GM19099 (cell line): Measurements from ENCODE around the gene TP53BP2.

ENCODE experiments used
- POLR2A ChIP-seq: IDR thresholded peaks from 3 replicates; pipeline ENCODE4 v1.6.1; 2011; ENCODE audit warnings: low read depth; ENCODE audit not compliant: insufficient read length; ENCODE audit errors: extremely low read depth

TP53BP2 gene

DNA sequence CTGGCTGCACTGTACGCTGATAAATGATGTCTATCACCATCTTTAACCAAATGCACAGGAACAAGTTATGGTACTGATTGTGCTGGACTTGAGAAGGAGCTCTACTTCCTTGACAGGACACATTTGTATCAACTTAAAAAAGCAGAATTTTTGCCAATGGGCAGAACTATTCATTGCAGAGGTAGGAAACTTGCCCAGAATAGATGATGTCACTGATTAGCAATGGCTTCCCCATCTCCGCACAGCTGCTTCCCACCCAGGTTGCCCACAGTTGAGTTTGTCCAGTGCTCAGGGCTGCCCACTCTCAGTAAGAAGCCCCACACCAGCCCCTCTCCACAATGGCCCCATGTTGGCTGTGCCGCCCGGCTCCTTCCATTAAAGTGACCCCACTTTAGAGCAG, 100.0 kb downstream of the TP53BP2 start:
- TF ChIP-seq POLR2A: no peak

DNA sequence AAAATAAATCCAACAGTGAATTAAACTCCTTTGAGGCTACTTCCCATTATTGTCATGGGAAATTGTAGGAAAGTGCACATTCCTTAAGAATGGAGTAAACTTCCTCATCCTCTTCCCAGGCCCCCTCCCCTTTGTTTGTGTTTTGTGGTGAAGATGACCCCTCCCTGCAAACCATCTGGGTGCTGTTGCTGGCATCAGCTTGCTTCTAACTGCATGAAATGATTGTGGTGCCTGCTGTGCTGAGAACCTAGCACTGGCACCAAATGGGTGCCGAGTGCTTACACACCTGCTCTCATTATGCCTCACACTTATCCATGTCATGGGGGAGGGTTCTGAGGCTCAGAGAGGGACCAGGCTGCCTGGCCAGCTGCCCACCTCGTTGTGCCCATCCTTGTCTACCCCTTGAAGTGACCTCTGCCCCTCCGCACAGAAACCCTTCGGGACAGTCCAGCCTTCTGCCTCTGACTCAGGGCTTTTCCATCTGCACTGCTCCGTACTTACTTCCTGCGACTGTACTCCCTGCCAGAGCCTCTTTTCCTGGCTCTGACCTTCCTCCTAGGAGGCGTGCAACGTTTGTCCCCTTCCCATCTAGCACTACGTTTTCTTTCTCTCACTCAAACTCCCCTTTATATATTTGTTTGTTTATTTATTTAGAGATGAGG, 102.8 kb downstream of the TP53BP2 start:
- no peak for TF ChIP-seq POLR2A

DNA sequence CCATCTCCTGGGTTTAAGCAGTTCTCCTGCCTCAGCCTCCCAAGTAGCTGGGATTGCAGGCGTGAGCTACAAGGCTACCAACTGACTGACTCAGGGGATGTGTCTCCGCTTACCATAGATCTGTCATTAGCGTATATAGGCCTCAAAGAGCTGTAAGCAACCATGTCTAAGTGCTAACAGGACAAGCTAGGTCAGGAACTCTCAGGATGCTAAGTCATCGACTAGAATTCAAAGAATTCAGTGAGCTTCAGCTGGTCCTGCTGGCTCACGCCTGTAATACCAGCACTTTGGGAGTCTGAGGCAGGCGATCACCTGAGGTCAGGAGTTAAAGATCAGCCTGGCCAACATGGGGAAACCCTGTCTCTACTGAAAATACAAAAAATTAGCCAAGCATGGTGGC, 103.9 kb downstream of the TP53BP2 start:
- TF ChIP-seq POLR2A: no peak

DNA sequence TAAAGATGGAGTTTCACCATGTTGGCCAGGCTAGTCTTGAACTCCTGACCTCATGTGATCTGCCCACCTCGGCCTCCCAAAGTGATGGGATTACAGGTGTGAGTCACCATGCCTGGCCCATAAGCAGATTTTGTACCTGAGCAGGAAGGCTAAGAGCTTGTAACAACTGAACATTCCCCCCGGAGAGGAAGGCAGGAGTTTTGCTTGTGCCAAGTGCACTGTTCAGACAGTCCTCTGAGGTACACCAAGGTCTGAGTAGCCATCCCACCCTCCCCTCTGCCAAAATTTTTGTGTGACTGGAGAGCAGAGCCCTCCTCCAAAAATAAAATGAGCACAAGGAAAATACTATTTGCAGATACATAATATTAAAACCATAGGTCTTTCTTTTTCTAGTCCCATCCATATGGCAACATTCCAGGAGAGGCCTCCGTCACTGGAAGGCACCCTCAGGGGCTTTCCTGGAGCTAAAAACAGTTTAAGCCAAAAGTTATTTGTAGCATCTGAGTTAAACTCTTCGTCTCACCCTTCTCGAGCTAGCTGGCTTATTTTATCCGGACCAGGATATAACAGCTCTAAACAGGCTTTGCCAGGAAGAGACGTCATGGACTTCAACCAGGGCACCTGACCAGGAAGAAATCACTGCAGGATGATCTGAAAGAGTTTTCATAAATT, 106.2 kb downstream of the TP53BP2 start:
- TF ChIP-seq POLR2A: no peak

DNA sequence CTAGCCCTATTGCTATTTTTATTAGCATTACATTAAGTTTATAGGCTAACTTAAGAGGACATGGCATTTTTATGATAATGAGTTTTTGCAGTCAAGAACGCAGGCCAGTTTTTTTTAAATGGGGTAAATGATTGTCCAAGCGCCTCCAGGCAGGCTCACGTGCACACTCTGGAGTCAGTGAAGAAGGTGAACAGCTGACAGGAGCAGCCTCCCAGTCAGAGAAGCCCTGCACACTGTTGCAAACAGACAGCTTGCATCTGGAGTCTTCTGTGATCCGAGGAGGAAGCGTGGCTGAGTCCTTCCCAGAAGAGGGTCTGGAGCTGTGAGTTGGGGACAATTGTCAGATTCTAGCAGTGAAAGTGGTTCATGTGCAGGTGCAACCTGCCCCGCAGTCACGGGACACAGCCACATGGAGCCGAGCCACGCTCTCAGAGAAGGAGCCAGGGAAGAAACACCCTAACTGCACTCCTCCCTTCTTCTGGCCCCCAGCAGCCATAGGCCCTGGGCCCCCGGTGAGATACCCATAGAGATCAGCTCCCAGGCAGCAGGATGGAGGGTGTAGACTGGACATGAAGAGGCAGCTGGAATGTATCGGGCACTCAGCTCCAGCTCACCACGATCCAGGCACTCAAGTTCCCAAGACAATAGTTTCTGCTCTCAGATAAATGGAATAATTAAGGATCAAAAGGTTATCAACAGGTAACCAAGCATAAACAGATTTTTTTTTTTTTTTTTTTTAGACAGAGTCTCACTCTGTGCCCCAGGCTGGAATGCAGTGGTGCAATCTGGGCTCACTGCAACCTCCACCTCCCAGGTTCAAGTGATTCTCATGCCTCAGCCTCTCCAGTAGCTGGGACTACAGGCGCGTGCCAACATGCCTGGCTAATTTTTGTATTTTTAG, 107.0 kb downstream of the TP53BP2 start:
- TF ChIP-seq POLR2A: no peak

DNA sequence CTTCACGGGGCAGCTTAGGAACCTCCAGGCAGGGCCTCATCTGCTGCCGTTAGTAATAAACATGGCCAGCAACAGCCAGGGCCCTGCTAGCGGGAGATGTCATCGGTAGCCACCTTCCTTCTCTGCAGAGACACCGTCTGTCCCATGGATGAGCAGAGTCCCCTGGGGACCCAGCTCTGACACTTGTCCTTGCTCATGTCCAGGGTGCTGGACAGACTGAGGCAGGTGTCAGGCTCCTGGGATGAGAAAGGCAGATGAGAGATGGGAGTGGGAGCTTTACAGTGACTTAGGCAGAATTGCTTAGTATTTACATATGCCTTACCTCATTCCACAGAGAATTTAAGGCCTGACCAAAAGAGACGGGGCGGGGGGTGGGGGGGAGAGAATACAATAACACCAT, 108.4 kb downstream of the TP53BP2 start:
- TF ChIP-seq POLR2A: no peak

DNA sequence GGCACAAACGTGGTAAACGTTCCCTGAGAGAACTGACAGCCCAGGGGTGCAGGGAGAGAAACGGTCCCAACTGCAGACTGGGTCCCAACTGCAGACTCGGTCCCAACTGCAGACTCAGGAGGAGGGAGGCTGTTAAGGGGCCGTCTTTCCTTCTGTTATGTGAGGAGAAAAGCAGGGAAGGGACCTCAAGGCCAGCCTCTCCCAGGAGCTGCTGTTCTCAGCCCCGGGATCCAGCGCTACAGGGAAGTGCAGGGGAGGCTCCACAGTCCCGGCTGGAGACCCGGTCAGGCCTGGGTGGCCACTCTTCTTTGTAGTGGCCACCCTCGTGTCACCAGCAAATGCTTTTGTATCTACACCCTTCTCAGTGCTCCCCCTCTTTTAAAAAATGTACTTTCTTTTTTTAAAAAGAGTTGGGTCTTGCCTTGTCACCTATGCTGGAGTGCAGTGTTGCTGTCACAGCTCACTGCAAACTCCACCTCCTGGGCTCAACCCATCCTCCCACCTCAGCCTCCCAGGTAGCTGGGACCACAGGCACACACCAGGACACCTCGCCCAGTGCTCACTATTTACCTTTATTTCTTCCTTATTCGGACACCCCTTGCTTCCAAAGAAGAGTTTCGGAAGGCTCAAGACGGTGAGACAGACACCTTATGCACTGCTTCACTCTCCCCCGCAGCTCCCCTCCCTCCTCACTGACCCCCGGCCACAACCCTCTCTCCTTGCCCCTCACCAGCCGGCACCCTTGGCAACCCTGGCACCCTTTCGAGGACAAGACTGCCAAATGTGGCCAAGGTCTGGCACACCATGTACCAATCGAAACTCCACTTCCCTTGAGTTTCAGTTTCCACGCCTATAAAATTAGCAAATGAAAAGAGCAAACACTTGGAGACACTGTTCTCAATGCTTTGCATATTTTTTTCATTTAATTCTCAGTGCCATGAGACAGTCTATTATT, 111.6 kb downstream of the TP53BP2 start:
- TF ChIP-seq POLR2A: no peak

GRCh38 chr1:223732993-223733798, 112.6 kb downstream of the TP53BP2 start:
- no peak for TF ChIP-seq POLR2A

DNA sequence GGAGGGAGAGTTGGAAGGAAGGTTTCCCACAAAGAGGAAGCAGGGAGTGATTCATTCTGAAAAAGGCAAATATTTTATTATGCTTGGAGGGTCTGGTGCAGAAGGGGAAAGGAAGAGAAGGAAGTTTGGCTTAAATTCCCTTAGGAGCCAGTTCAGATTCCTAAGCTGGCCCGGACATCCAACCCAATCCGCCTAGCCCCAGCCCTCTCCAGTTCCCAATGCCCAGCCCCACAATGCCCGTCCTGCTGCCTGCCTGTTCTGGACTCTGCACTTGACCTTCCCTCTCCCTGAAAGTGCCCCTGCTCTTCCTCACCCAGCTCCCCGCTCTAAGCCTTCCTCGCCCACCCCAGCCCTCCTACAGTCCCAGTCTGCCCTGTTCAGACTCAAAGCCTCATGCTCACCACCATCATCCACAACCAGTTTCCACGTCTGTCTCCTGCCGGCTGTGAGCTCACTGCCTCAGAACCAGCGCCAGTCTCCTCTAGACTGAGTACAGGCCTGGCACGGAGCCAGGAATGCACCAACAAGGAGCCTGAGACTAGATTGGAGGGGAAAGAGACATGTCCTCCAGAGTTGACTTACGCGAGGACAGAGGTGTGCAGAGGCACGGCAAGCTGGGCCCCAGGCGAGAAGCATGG, 114.5 kb downstream of the TP53BP2 start:
- no peak for TF ChIP-seq POLR2A

GRCh38 chr1:223730479-223731132, 115.1 kb downstream of the TP53BP2 start:
- TF ChIP-seq POLR2A: no peak

DNA sequence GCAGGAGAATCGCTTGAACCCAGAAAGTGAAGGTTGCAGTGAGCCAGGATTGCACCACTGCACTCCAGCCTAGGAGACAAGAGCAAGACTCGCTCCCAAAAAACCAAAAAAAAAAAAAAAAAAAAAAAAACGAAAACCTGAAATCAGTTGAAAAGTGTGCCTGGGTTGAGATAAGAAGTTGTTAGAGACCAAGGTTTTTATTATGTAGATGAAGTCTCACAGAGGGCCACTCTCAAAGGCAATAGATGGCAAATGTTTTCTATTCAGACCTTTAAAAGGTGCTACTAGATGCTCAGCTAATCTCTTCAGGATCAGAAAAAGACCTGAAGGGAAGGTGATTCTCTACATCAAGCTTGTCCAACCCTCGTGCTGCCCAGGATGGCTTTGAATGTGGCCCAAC, 115.8 kb downstream of the TP53BP2 start:
- TF ChIP-seq POLR2A: no peak
